SU-DHL-6 (cell line): ENCODE results near the gene B3GALT5.

Experiments
- H2AFZ ChIP-seq: fragments of 200-600 bp; sonication (generic); 2 replicates; pipeline ENCODE4 v1.6.1; 2014; ENCODE audit warnings: low read depth, mild to moderate bottlenecking, moderate library complexity, mixed read lengths, antibody characterized with exemption, low read length; ENCODE audit not compliant: severe bottlenecking
- H3F3A ChIP-seq: fragments of 200-600 bp; shearing (Covaris generic); 2 replicates; pipeline ENCODE4 v1.6.0; 2016; ENCODE audit warnings: antibody characterized with exemption, mild to moderate bottlenecking; ENCODE audit not compliant: insufficient read depth
- H3K27ac ChIP-seq: fragments of 200-600 bp; sonication (generic); 2 replicates; pipeline ENCODE4 v1.5.1; 2016; ENCODE audit warnings: low read depth, mild to moderate bottlenecking, low read length, moderate library complexity, mixed read lengths
- H3K27me3 ChIP-seq: fragments of 200-600 bp; sonication (generic), shearing (Covaris generic); 2 replicates; pipeline ENCODE4 v1.6.0; 2014; ENCODE audit warnings: mild to moderate bottlenecking, low read length
- H3K36me3 ChIP-seq: fragments of 200-600 bp; sonication (generic); 2 replicates; pipeline ENCODE4 v1.6.1; 2014; ENCODE audit warnings: mild to moderate bottlenecking, low read length, mixed read lengths
- H3K4me2 ChIP-seq: fragments of 300-600, 200-600 bp; shearing (Covaris generic), sonication (generic); 2 replicates; pipeline ENCODE4 v1.6.0; 2014; ENCODE audit warnings: low read length, low read depth, mild to moderate bottlenecking; ENCODE audit not compliant: poor library complexity, severe bottlenecking
- H3K4me3 ChIP-seq: fragments of 200-600 bp; sonication (generic); 2 replicates; pipeline ENCODE4 v1.5.1; 2014; ENCODE audit warnings: antibody characterized with exemption, low read length, mild to moderate bottlenecking, mixed read lengths; ENCODE audit not compliant: insufficient read depth, poor library complexity, severe bottlenecking
- H3K79me2 ChIP-seq: fragments of 200-600 bp; sonication (generic); 2 replicates; pipeline ENCODE4 v1.6.1; 2014; ENCODE audit warnings: mild to moderate bottlenecking, low read length, moderate library complexity; ENCODE audit not compliant: insufficient read depth
- H3K9ac ChIP-seq: fragments of 200-600 bp; sonication (generic); 2 replicates; pipeline ENCODE4 v1.7.0; 2014; ENCODE audit warnings: mild to moderate bottlenecking, low read length
- H3K9me2 ChIP-seq: fragments of 200-600 bp; sonication (generic); replicated peaks from 2 replicates; pipeline ENCODE4 v1.6.1; 2014; ENCODE audit warnings: low read length; ENCODE audit not compliant: insufficient read depth
- H3K9me3 ChIP-seq: fragments of 200-600 bp; sonication (generic); 2 replicates; pipeline ENCODE4 v1.6.1; 2014; ENCODE audit warnings: low read length, mixed read lengths; ENCODE audit not compliant: insufficient read depth
- H4K20me1 ChIP-seq: fragments of 200-600 bp; sonication (generic); 2 replicates; pipeline ENCODE4 v1.6.1; 2014; ENCODE audit warnings: low read depth, mild to moderate bottlenecking, antibody characterized with exemption, low read length, moderate library complexity, mixed read lengths
- CTCF ChIP-seq: fragments of 200-600 bp; sonication (generic); IDR thresholded peaks from one replicate; pipeline ENCODE4 v1.5.1; 2017; ENCODE audit warnings: antibody characterized with exemption, mild to moderate bottlenecking, low read length, moderate library complexity; ENCODE audit not compliant: insufficient read depth, poor library complexity, severe bottlenecking
- EZH2phosphoT487 ChIP-seq: fragments of 200-600 bp; sonication (generic), shearing (Covaris generic); conservative IDR thresholded peaks from 2 replicates; pipeline ENCODE4 v1.6.1; 2018; ENCODE audit warnings: mild to moderate bottlenecking, antibody characterized with exemption, low read length, moderate library complexity, mixed read lengths

The B3GALT5 gene

DNA sequence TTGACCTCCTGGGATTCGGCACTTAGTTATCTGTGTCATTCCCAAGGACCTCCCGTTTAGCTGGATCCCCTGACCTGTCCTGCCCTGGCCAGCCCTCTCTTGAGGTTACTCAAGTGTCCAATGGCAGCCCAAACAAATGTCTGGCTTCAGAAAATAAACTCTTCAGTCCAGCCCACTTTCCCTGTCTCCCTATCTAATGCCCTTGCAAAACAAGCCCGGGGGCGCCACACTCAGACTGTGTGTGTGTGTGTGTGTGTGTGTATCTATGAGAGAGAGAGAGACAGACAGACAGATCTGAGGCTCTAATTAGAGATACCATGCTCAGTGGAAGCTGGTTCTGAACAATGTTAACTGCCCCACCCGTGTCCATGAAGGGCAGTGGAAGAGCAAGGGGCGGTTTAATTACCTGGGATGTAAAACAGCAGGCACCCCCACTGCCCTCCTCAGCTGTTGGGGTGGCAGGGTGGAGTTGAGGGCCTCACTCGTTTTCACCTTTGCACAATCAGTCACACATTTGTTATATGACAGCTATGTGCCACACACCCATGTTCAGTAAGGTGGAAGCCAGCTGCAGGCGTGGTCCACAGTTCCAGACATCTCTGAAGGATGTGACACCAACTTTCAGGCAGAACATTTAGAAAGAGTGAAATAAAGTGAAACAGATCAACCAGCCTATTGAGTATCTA is 57.4 kb downstream of the B3GALT5 start:
- H3K4me2 ChIP-seq = no peak overlapping the region
- no peaks in the 10 kb centered on the region for H3K9me2 ChIP-seq
- no peak overlapping the region for H3K9ac ChIP-seq
- H3F3A ChIP-seq = no peaks in the 10 kb centered on the region
- no peak overlapping the region for H3K27ac ChIP-seq
- no peaks in the 10 kb centered on the region for H3K27me3 ChIP-seq
- no peaks in the 10 kb centered on the region for H3K79me2 ChIP-seq
- no peaks in the 10 kb centered on the region for H4K20me1 ChIP-seq
- H3K4me3 ChIP-seq = no peak overlapping the region
- H2AFZ ChIP-seq = no peak overlapping the region
- no peaks in the 10 kb centered on the region for H3K9me3 ChIP-seq
- no peaks in the 10 kb centered on the region for H3K36me3 ChIP-seq
- no peak for TF ChIP-seq CTCF
- no peak for TF ChIP-seq EZH2phosphoT487

DNA sequence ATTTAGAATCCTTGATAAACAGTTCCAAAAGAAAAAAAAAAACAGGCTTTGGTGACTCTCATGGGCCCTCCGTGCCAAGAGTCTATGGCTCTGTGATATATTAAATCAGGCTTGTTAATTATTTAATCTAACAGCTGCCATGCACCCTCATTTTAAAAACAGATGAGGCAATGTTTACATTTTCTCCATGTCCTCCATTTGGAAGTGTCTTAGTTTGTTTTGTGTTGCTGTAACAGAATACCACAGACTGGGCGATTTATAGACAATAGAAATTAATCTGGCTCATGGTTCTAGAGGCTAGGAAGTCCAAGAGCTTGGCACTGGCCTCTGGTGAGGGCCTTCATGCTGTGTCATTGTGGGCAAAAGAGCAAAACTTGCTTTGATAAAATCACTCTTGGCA is 58.0 kb downstream of the B3GALT5 start:
- Histone ChIP-seq H3K4me3 (no peak overlapping the region), H3F3A (no peaks in the 10 kb centered on the region), H3K27me3 (no peaks in the 10 kb centered on the region), H3K9ac (no peak overlapping the region), H3K9me2 (no peaks in the 10 kb centered on the region), H3K36me3 (no peaks in the 10 kb centered on the region), H2AFZ (no peak overlapping the region), H3K79me2 (no peaks in the 10 kb centered on the region), H4K20me1 (no peaks in the 10 kb centered on the region), H3K27ac (no peak overlapping the region), H3K4me2 (no peak overlapping the region), H3K9me3 (no peaks in the 10 kb centered on the region)
- TF ChIP-seq CTCF (no peak), EZH2phosphoT487 (no peak)

DNA sequence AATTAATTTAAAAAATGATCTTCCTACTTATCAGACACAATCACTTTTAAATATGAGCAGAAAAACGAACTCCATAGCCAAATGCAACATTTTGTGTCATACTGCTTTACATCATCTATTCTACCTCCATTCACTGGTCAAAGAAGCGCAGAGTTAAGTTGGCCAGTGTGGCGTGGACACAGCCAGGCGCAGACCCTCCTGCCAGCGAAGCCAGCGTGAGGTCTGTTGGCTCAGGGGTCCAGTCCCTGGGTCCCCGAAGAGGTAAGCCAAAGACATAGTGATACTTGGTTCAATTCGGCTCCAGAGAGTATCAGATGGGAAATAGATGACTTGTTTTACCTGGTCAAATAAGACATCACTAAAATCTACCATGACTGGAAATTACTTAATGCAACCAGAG is 59.2 kb downstream of the B3GALT5 start:
- Histone ChIP-seq H3K4me2 (no peak overlapping the region), H2AFZ (no peak overlapping the region)
- TF ChIP-seq EZH2phosphoT487 (no peak), CTCF (no peak)

More for the DNA sequence above, 59.2 kb downstream of the B3GALT5 start:
- H3K27ac ChIP-seq = no peak overlapping the region
- no peaks in the 10 kb centered on the region for H3K9me2 ChIP-seq
- no peaks in the 10 kb centered on the region for H3F3A ChIP-seq
- no peaks in the 10 kb centered on the region for H3K9me3 ChIP-seq
- H3K36me3 ChIP-seq = no peaks in the 10 kb centered on the region
- H3K9ac ChIP-seq = no peak overlapping the region
- H4K20me1 ChIP-seq = no peaks in the 10 kb centered on the region
- H3K27me3 ChIP-seq = no peaks in the 10 kb centered on the region
- H3K4me3 ChIP-seq = no peak overlapping the region
- no peaks in the 10 kb centered on the region for H3K79me2 ChIP-seq
